NOMO-1 (cell line): ENCODE data around the gene ADPRS.

ENCODE experiments used
- DNase-seq, 2 experiments: peaks; one replicate each; lab custom pipeline; 2025; ENCODE audit not compliant: unreplicated experiment in 2 of 2; lab: John Stamatoyannopoulos, UW

The ADPRS gene

DNA sequence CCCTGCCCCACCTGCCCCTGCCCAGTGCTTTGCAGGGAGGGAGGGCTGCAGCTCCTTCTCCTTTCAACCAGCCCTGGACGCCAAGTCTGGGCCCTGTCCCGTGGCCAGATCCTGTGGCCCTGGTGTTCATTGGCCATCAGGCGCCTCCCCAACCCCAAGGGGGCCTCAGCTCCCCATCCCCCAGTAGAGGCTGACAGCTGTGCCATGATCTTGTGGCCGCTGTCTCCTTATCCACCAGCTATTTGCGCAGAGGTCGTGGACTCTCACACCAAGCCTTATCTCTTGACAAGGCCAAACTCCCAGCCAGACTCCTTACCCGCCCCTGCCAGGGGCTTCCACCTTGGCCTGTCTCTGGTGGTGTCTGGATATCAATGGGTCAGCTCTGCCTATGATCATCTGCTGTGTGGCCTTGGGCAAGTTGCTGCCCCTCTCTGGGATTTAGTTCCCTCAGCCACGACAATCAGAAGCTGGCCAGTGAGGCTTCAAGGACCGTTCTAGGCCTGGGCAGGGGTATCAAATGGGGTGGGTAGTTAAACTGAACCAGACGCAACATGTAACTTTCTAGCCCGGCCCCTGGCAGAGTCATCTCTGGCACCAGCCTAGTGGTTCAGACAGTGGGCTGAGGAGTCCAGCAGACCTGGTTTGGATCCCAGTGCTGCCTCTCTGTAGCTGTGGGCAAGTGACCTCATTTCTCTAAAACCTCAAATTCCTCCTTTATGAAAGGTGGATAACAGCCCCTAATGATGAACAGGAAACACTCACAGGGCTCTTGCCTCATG lies 39.6 kb downstream of the ADPRS start:
- peak in 1 of 2 experiments; percentile 13 for DNase-seq

DNA sequence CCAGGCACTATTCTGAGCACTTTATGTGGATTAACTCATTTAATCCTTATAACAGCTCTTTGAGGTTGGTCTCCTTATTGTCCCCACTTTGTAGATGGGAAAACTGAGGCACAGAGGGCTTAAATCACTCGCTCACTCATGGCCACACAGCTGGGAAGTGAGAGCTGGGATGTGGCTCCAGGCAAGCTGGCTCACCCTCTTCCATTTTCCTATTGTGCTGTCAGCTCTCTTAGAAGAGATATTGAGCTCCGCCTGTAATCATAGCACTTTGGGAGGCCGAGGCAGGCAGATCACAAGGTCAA lies 40.2 kb downstream of the ADPRS start:
- DNase-seq, result no peak

DNA sequence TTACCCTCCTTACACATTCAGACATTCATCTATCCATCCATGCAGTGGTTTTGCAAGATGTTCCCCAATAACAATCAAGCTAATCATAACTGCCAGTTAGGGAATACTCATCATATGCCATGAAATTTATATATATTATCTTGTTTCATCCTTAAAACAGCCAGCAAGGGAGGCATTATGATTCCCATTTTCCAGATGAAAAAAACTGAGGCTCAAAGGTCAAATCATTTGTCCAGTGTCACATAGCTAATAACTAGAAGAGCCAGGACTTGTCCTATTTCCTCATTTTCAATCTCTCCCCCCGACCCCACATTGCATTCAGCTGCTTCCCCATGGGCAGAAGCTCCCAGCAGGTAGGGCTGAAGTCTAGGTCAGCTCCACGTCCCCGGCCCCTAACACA lies 43.3 kb downstream of the ADPRS start:
- DNase-seq, result no peak

DNA sequence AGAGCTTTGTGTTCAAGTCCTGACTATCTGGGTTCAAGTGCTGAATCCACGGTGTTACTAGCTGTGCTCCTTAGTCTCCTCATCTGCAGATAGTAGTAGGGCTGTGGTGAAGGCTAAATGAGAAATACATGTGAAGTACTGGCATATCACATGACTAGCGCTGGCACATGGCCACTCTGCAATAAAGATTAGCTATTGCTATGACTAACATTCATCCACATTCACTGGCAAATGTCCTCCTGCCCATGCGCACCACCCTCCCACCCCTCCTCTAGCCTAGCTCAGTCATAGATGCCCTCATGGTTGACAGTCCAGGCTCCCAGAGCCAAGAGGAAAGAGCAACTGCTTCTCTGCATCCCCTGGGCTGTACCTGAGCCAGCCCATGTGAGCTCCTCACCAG lies 44.8 kb downstream of the ADPRS start:
- DNase-seq, result no peak

DNA sequence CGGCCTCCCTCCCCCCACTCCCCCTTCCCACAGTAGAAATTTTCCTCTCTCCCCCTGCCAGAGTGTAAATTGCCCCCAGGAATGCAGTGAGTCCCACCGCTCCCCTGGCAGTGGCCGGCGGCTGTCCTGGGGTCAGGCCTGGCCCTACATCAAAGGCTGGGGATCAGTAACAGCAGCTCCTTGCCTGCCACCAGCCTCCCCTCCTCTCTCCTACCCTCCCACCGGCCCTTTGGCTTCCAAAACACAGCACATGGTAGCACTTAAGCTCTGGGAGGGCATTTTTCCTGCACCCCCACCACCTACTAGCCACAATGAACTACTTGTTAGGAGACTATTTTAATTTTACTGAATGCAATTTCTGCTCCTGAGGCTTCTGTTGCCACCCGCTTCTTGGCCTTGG lies 45.3 kb downstream of the ADPRS start:
- DNase-seq, result no peak

DNA sequence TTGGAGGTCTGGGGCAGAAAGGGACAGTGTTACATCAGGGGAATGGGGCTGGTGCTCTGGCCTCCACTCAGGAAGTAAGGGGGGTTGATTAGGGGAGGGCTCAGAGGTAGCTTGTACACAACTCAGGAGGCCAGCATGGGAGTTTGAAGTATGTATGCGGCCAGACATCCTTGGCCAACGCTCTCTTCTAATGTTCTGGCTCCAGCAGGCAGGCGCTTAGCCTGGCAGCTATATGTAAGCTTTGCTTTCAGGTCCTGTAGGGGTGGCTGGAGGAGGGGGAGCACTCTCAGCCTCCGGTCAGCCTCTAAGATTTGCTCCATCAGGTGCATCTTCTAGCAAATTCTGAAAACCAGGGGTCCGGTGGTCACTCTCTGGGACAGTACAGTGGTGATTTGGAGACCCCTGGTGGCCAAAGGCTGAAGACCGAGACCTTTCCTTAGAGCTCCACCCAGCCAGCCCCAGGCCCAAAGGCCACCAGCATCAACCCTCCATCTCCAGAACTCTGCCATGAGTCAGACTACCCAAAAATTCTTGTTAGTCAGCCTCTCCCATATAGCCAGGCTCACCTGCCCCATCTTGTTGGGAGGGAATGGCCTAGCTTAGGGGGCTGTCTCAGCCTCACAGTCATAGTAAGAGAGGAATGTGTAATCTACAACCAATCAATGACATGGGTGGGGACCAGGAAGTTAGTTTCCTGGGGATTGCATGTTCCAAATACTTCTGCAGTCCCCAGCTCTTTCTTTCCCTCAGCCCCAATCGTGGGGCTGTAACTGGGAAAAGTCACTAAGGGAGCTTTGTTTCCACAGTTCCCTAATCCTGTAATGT lies 46.0 kb downstream of the ADPRS start:
- peak; percentile 15 to 59 for DNase-seq

DNA sequence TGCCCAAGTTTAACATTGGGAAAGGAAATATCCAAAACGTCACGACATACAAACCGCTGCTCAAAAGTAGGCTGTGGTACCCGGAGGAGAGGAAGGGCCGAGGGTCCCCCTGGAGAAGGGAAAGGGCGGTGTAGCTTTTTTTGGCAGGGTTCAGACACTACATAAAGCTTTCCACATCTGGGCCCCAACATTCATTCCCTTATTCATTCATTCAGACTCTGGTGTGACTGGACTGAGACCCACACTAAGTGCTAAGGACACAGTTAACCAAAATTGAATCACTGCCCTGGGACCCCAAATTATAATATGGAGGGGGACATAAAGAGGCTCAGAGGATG lies 46.6 kb downstream of the ADPRS start:
- no peak for DNase-seq

DNA sequence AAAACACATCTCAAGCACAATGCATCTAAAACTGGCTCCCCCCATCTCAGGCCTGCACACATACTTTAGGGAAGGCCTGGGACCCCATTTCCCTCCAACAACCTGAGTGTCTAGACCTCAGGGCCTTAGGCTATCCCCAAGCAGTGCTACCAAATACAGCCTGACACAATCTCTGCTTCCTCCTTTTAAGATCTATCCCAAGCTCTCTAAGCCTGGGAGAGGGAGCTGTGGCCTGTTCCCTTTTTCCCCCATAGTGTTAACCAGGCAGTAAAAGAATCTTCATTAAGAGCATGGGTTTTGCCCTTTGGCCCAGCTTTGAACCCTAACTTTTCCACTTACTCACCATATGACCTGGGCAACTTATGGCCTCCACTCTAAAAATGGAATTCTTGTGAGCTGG lies 47.1 kb downstream of the ADPRS start:
- no peak for DNase-seq

DNA sequence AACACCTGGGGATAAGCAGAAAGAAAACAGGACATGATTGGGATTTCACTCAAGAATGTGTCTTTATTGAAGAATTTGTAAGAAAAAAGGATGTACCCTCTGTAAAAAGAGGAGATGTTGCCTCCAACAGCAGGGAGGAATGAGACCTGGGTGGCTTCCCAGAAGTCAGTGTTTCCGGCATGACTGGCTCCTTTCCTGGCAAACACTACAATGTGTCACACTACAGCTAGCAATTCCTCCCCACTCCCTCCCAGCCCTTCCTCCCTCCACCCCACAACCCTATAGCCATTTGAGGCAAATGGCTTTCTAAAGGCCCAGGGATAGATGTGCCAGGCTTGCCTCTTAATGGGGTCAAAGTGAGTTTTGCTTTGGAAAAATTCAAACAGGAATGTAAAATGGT lies 47.8 kb downstream of the ADPRS start:
- DNase-seq, result no peak

DNA sequence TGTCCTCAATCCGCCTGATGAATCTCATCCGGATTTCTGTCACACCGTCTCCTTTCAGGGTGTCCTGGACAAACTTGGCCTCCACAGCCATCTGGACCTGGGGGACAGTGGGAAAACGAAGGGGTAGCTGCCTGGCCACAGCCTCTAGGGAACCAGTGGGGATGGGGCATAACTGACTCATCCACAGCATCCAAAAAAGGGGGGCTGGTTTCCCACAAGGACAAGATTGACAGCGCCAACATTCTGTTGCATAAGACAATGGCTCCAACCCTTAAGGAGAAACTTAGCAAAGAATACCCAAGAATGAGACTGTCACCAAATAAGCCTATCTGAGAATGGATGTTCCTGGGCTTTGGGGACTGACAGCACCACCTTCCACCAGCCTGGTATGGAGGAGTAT lies 48.5 kb downstream of the ADPRS start:
- no peak for DNase-seq

DNA sequence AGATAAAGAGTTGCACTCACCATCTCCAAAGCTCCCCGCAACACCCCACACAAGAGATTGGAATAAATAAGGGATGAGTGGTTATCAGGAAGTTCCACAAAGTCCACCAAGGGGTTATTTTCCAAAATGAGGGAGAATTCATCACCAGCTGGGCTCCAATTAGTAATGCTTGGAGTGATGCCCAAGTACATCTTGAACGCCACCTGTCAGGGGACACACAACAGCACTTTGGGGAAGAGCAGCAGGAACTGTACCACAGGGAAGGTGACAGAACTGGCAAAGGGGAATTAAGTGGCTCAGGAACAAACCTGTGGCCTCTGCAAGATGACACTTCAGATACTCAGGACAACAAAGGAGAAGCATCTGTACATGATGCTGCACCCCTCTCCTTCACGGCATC lies 49.1 kb downstream of the ADPRS start:
- DNase-seq, result no peak

DNA sequence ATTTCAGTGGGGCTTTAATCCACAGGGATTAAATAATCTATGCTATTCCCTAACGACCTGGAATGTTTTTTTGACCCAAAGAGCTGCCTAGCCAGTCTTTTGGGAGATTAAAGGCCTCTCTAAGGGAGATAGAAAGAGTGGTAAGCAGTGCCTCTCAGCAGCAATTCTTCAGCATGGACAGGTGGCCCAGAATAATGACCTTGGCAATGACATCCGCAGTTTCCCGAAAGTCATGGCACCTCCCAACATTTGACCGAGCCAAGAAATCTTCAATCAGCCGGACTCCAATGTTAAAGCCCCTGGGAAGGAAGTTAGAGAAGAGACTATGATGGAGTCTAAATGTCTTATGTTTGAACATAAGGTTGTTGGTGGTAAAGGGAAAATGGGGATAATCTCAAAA lies 50.8 kb downstream of the ADPRS start:
- DNase-seq, result no peak

DNA sequence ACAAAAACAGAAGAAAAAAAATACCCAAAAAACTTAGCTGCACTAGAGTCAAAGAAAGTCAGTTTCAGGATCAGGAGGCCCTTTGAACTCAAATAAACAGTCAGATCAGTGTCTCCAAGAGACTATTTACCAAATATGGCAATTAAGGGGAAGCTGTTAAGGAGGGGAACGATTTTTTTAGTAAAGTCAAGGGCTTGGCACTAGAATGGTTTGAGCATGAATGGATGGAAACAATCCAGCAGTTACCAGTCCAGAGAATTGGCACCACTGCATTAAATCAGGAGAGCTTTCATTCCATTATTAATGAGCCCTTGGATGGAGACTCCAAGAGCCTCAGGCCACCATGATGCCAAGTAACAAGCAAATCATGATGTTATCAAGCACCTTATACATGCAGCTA lies 53.4 kb downstream of the ADPRS start:
- DNase-seq, result peak; percentile 35 to 44

DNA sequence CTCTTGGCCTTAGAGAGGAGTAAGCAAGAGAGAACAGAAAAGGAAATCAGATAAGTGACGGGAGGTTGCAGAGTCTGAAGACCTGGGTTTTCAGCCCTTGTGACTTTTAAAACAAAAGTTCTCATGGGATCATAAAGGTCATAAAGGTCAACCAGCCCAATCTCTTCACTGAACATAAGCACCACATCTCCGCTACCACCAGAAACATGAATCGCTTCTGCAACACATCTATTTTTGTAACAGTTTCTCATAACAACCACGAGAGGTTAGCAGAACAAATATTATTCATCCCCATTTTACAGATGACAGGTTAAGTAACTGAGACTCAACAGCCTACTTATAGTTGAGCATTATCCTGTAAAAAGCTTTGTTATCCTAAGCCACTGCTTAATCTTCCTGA lies 54.7 kb downstream of the ADPRS start:
- DNase-seq, result no peak
